Liver (tissue), 9 donors: ENCODE results near the gene OTOR. TPM values are rescaled to one million over a fixed set of nuclear protein-coding genes. Genes with fewer than 3 reads are reported as not detected.

Experiments
- DNase-seq: peaks from one replicate; pipeline ENCODE4 v3.0.0-alpha.2; 2017; ENCODE audit warnings: low spot score
- H3K27ac ChIP-seq, 2 donors: one replicate each; pipeline ENCODE4 v1.7.0; 2013; ENCODE audit warnings: inconsistent platforms in 2 of 2, low read length in 2 of 2, control low read depth in 1 of 2, low read depth in 1 of 2, mild to moderate bottlenecking in 1 of 2
- H3K27me3 ChIP-seq, 4 donors: one replicate each; pipeline versions ENCODE4 v1.6.1 to v1.7.0; 2013; ENCODE audit warnings: low read length in 3 of 4, inconsistent platforms in 1 of 4, mild to moderate bottlenecking in 1 of 4, moderate library complexity in 1 of 4; ENCODE audit not compliant: control insufficient read depth in 4 of 4, insufficient read depth in 4 of 4
- H3K36me3 ChIP-seq, 4 donors: one replicate each; pipeline versions ENCODE4 v1.6.1 to v1.7.0; 2013; ENCODE audit warnings: low read length in 3 of 4, mild to moderate bottlenecking in 3 of 4, low read depth in 1 of 4, moderate library complexity in 1 of 4; ENCODE audit not compliant: control insufficient read depth in 4 of 4, insufficient read depth in 3 of 4
- H3K4me1 ChIP-seq, 4 donors: one replicate each; pipeline versions ENCODE4 v1.6.1 to v1.7.0; 2013; ENCODE audit warnings: low read length in 3 of 4, mild to moderate bottlenecking in 3 of 4, moderate library complexity in 1 of 4; ENCODE audit not compliant: control insufficient read depth in 4 of 4, insufficient read depth in 4 of 4
- H3K4me3 ChIP-seq, 3 donors: one replicate each; pipeline versions ENCODE4 v1.6.1 to v1.7.0; 2013; ENCODE audit warnings: low read length in 3 of 3, control low read depth in 1 of 3, low read depth in 1 of 3, mild to moderate bottlenecking in 1 of 3
- H3K9ac ChIP-seq, 2 donors: one replicate each; pipeline ENCODE4 v1.7.0; 2013; ENCODE audit warnings: low read length in 2 of 2, mild to moderate bottlenecking in 2 of 2, moderate library complexity in 2 of 2, control low read depth in 1 of 2, low read depth in 1 of 2
- H3K9me3 ChIP-seq, 4 donors: one replicate each; pipeline versions ENCODE4 v1.6.1 to v1.7.0; 2013; ENCODE audit warnings: low read length in 3 of 4; ENCODE audit not compliant: control insufficient read depth in 4 of 4
- CTCF ChIP-seq: fragments of 150-350 bp; IDR thresholded peaks from 2 replicates; pipeline ENCODE4 v1.5.1; 2017; ENCODE audit warnings: improper control_type of control experiment, low read depth, low read length; ENCODE audit not compliant: missing input control
- EGR1 ChIP-seq, 2 donors: IDR thresholded peaks; 2 replicates each; pipeline ENCODE4 v1.6.1; 2016 to 2018; ENCODE audit warnings: antibody characterized with exemption in 2 of 2, low read depth in 2 of 2
- FOXA2 ChIP-seq: IDR thresholded peaks from 2 replicates; pipeline ENCODE4 v1.6.1; 2016; ENCODE audit warnings: antibody characterized with exemption
- HNF4A ChIP-seq, 2 donors: conservative IDR thresholded peaks; 2 replicates each; pipeline ENCODE4 v1.6.1; 2016; ENCODE audit warnings: antibody characterized with exemption in 2 of 2, mild to moderate bottlenecking in 2 of 2
- HNF4G ChIP-seq: IDR thresholded peaks from 2 replicates; pipeline ENCODE4 v1.6.1; 2016; ENCODE audit warnings: antibody characterized with exemption
- JUND ChIP-seq, 2 donors: IDR thresholded peaks; 2 replicates each; pipeline ENCODE4 v1.6.1; 2016; ENCODE audit warnings: antibody characterized with exemption in 2 of 2
- NR2F2 ChIP-seq: IDR thresholded peaks from 2 replicates; pipeline ENCODE4 v1.6.1; 2016; ENCODE audit warnings: antibody characterized with exemption
- RAD21 ChIP-seq, 2 donors: IDR thresholded peaks; 2 replicates each; pipeline ENCODE4 v1.6.1; 2016; ENCODE audit warnings: antibody characterized with exemption in 2 of 2, mild to moderate bottlenecking in 2 of 2
- REST ChIP-seq: IDR thresholded peaks from 2 replicates; pipeline ENCODE4 v1.6.1; 2016; ENCODE audit warnings: antibody characterized with exemption, mild to moderate bottlenecking
- RXRA ChIP-seq, 2 donors: IDR thresholded peaks; 2 replicates each; pipeline ENCODE4 v1.6.1; 2017 to 2018; ENCODE audit warnings: antibody characterized with exemption in 2 of 2, mild to moderate bottlenecking in 1 of 2
- SP1 ChIP-seq: IDR thresholded peaks from 2 replicates; pipeline ENCODE4 v1.6.1; 2018; ENCODE audit warnings: antibody characterized with exemption, mild to moderate bottlenecking
- TAF1 ChIP-seq: conservative IDR thresholded peaks from 2 replicates; pipeline ENCODE4 v1.6.1; 2016; ENCODE audit warnings: antibody characterized with exemption, mild to moderate bottlenecking
- YY1 ChIP-seq: IDR thresholded peaks from 2 replicates; pipeline ENCODE4 v1.6.1; 2016; ENCODE audit warnings: antibody characterized with exemption, mild to moderate bottlenecking
- ZBTB33 ChIP-seq: IDR thresholded peaks from 2 replicates; pipeline ENCODE4 v1.6.1; 2016; ENCODE audit warnings: antibody characterized with exemption
- WGBS: extraction: QIAGEN DNeasy Blood & Tissue Kit; methylation state at CpG from one replicate; pipeline ENCODE4 v1.1.7; 2013; 5-methylcytosine and 5-hydroxymethylcytosine counted together
- polyA plus RNA-seq, 2 donors: library from polyadenylated mRNA; stranded (reverse) in 1 of 2; unstranded in 1 of 2; fragments of 200-250 nt in 1 of 2; fragments of >200 nt in 1 of 2; fragmentation: Nextera tagmentation in 1 of 2; extraction: Ambion mirVana in 1 of 2; gene quantifications; one replicate each; pipeline versions ENCODE4 v1.2.1 to v1.2.3, GENCODE V29; 2013 to 2015
- total RNA-seq, 2 donors: library from RNA; depleted of rRNA; stranded (reverse); fragments of >200 nt; gene quantifications; one replicate each; pipeline ENCODE4 v1.2.3, GENCODE V29; 2014
- donor health status: healthy.
- donor health status: healthy.
- donor health status: healthy.
- donor health status: healthy.
- donor health status: healthy.

The OTOR gene
- total and polyA plus RNA-seq, 4 donors, result not detected

DNA sequence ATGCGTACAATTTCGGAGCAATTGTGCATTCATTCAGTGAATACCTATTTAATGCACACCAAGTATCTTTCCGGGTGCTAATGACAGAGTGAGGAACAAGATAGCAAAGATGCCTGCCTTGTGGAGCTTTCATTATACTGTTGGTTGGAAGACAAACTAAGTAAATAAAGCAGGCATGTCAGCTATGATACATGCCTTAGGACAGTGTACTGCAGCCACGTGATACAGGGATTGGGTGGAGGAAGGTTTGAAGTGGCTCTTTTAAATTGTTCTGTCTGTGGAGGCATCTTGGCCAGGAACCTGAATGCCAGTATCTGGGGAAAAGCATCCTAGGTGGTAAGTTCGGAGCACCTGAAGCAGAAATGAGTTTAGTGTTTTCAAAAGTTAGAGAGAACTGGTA, 3.0 kb upstream of the OTOR start:
- TF ChIP-seq REST, result no peak
- TF ChIP-seq CTCF, result no peak
- no peak for TF ChIP-seq EGR1 (IDR thresholded peaks at IDR 0.05; ENCODE audit: low read depth in 2 of 2)
- TF ChIP-seq FOXA2, result no peak
- TF ChIP-seq ZBTB33, result no peak
- TF ChIP-seq RXRA (IDR thresholded peaks at IDR 0.05), result no peak
- no peak overlapping the region for H3K4me3 ChIP-seq
- H3K27ac ChIP-seq, result no peak overlapping the region
- H3K9me3 ChIP-seq, result no peaks in the 10 kb centered on the region
- H3K27me3 ChIP-seq, result peaks cover 0 to 5% (median under 1%) of the 10 kb centered on the region in 4 donors
- DNase-seq, result no peak
- WGBS, result 82% methylated on average over 5 of the region's 5 CpGs
- peaks cover 0 to 6% (median 2%) of the 10 kb centered on the region in 4 donors for H3K4me1 ChIP-seq
- H3K9ac ChIP-seq, result no peak overlapping the region
- H3K36me3 ChIP-seq, result peaks cover 0 to 11% (median 7%) of the 10 kb centered on the region in 4 donors

DNA sequence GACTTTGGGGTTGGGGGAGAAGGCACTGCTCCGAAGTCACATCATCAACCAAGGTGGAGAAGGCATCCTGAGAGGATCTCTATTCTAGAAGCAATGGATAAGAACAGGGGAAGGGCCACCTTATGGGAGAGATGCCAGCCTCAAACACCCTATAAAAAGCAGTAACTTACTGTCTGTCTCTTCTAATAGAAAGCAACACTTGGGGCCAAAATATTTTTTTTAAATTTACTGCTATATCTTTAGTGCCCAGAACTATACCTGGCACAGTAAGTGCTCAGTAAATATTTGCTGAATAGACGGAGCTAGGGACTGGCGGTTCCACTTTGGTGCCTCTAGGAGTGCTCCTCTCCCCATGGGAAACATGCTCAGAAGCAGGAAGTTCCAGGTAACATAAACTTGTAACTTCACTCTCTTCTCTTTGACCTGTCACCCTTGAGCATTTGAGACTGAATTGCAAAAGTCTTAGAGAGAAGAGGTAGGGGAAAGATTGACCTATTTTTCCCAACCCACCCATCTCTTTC, 807 bp upstream of the OTOR start:
- 40% methylated on average over 3 of the region's 3 CpGs for WGBS
- DNase-seq, result no peak

GRCh38 chr20:16749573-16749972, 1.4 kb downstream of the OTOR start:
- no peak overlapping the region for H3K27ac ChIP-seq
- no peaks in the 10 kb centered on the region for H3K4me1 ChIP-seq
- 50% methylated on average over 11 of the region's 11 CpGs for WGBS
- peaks cover 0 to 5% (median under 1%) of the 10 kb centered on the region in 4 donors for H3K27me3 ChIP-seq
- H3K4me3 ChIP-seq, result no peak overlapping the region
- DNase-seq, result no peak
- no peak overlapping the region for H3K9ac ChIP-seq
- no peaks in the 10 kb centered on the region for H3K9me3 ChIP-seq
- no peaks in the 10 kb centered on the region for H3K36me3 ChIP-seq
- no peak for TF ChIP-seq HNF4G
- TF ChIP-seq HNF4A (conservative IDR thresholded peaks at IDR 0.05), result no peak
- no peak for TF ChIP-seq SP1
- no peak for TF ChIP-seq TAF1
- TF ChIP-seq ZBTB33, result no peak
- TF ChIP-seq EGR1 (IDR thresholded peaks at IDR 0.05; ENCODE audit: low read depth in 2 of 2), result no peak
- TF ChIP-seq RXRA (IDR thresholded peaks at IDR 0.05), result no peak
- no peak for TF ChIP-seq JUND (IDR thresholded peaks at IDR 0.05)
- TF ChIP-seq REST, result no peak
- TF ChIP-seq YY1, result no peak

More for the DNA sequence above, 807 bp upstream of the OTOR start:
- TF ChIP-seq FOXA2 (no peak), NR2F2 (no peak), RAD21 (IDR thresholded peaks at IDR 0.05) (no peak), HNF4G (no peak), TAF1 (no peak), YY1 (no peak)
- H3K9ac ChIP-seq, result no peak overlapping the region
- peaks cover 0 to 3% (median 0%) of the 10 kb centered on the region in 4 donors for H3K4me1 ChIP-seq
- H3K9me3 ChIP-seq, result no peaks in the 10 kb centered on the region
- H3K27ac ChIP-seq, result no peak overlapping the region
- H3K4me3 ChIP-seq, result no peak overlapping the region
- peaks cover 0 to 5% (median under 1%) of the 10 kb centered on the region in 4 donors for H3K27me3 ChIP-seq
- no peaks in the 10 kb centered on the region for H3K36me3 ChIP-seq
